Ishikawa (cell line): Measurements from ENCODE around the gene ZNF366.

Experiments used
- CEBPB ChIP-seq: IDR thresholded peaks from 2 replicates; pipeline ENCODE4 v1.6.1; 2012
- CREB1 ChIP-seq: IDR thresholded peaks from 2 replicates; pipeline ENCODE4 v1.6.1; 2012; ENCODE audit warnings: low read depth
- EP300 ChIP-seq: IDR thresholded peaks from 2 replicates; pipeline ENCODE4 v1.6.1; 2012; ENCODE audit warnings: borderline replicate concordance
- MAX ChIP-seq: IDR thresholded peaks from 2 replicates; pipeline ENCODE4 v1.6.1; 2012
- NFIC ChIP-seq: IDR thresholded peaks from 2 replicates; pipeline ENCODE4 v1.6.1; 2012
- USF1 ChIP-seq: IDR thresholded peaks from 2 replicates; pipeline ENCODE4 v1.6.1; 2012

GRCh38 chr5:72393052-72393451 lies 114.2 kb downstream of the ZNF366 start:
- no peak for TF ChIP-seq USF1
- TF ChIP-seq EP300 = no peak
- TF ChIP-seq MAX = no peak
- no peak for TF ChIP-seq CEBPB
- no peak for TF ChIP-seq NFIC
- TF ChIP-seq CREB1 = no peak
